HepG2 (cell line): ENCODE data around the gene KRTAP5-6. TPM values are rescaled to one million over a fixed set of nuclear protein-coding genes. Genes with fewer than 3 reads are reported as not detected.

Experiments used
- ATF2 ChIP-seq: sonication (generic); formaldehyde crosslinking; IDR thresholded peaks from 2 replicates; pipeline ENCODE4 v1.4.0; 2020; ENCODE audit warnings: missing genetic modification reagents
- ELF3 ChIP-seq: IDR thresholded peaks from 2 replicates; pipeline ENCODE4 v1.6.1; 2016; ENCODE audit warnings: missing genetic modification reagents, missing compliant biosample characterization
- GTF3A ChIP-seq: sonication (generic); formaldehyde crosslinking; conservative IDR thresholded peaks from 2 replicates; pipeline ENCODE4 v1.4.0; 2020; ENCODE audit warnings: mild to moderate bottlenecking, missing genetic modification reagents
- HOMEZ ChIP-seq: IDR thresholded peaks from 2 replicates; pipeline ENCODE4 v1.6.1; 2016; ENCODE audit warnings: low read depth
- KAT8 ChIP-seq: IDR thresholded peaks from 2 replicates; pipeline ENCODE4 v1.6.1; 2016; ENCODE audit warnings: missing genetic modification reagents, missing compliant biosample characterization
- KLF12 ChIP-seq: sonication (generic); formaldehyde crosslinking; IDR thresholded peaks from 2 replicates; pipeline ENCODE4 v1.4.0; 2020; ENCODE audit warnings: missing genetic modification reagents, borderline replicate concordance
- KLF6 ChIP-seq: IDR thresholded peaks from 2 replicates; pipeline ENCODE4 v1.8.0; 2016; ENCODE audit warnings: missing biosample characterization, missing genetic modification reagents
- MXD1 ChIP-seq: sonication (generic); formaldehyde crosslinking; IDR thresholded peaks from 2 replicates; pipeline ENCODE4 v1.4.0; 2020; ENCODE audit warnings: mild to moderate bottlenecking, missing genetic modification reagents
- PHF21A ChIP-seq: sonication (generic); formaldehyde crosslinking; IDR thresholded peaks from 2 replicates; pipeline ENCODE4 v1.5.0; 2020; ENCODE audit warnings: mild to moderate bottlenecking, missing genetic modification reagents
- RERE ChIP-seq: IDR thresholded peaks from 2 replicates; pipeline ENCODE4 v1.6.1; 2016; ENCODE audit warnings: low read depth, missing genetic modification reagents, missing compliant biosample characterization
- SSRP1 ChIP-seq: IDR thresholded peaks from 2 replicates; pipeline ENCODE4 v1.6.1; 2016; ENCODE audit warnings: control low read depth
- TRIM22 ChIP-seq: fragments of 450-650 bp; IDR thresholded peaks from 2 replicates; pipeline ENCODE4 v1.6.1; 2017
- ZFP36L1 ChIP-seq: sonication (generic); formaldehyde crosslinking; IDR thresholded peaks from 2 replicates; pipeline ENCODE4 v1.8.0; 2022; ENCODE audit warnings: mild to moderate bottlenecking, missing genetic modification reagents, moderate library complexity
- ZNF614 ChIP-seq: IDR thresholded peaks from 2 replicates; pipeline ENCODE4 v1.6.1; 2018; ENCODE audit warnings: missing biosample characterization, missing genetic modification reagents, inconsistent platforms, borderline replicate concordance
- ZNF710 ChIP-seq: sonication (generic); formaldehyde crosslinking; IDR thresholded peaks from 2 replicates; pipeline ENCODE4 v1.5.0; 2020; ENCODE audit warnings: mild to moderate bottlenecking, missing genetic modification reagents, borderline replicate concordance
- polyA plus RNA-seq, 8 experiments: library from polyadenylated mRNA; depleted of rRNA in 3 of 8; stranded (reverse) in 7 of 8; unstranded in 1 of 8; fragments of >200 nt; fragmentation: Illumina TruSeq in 4 of 8; extraction: Trizol in 4 of 8; gene quantifications; 2 replicates each; pipeline versions ENCODE4 v1.2.1 to v1.2.3, GENCODE V29; 2011 to 2016; ENCODE audit warnings: low read depth in 4 of 8, missing spikeins in 1 of 8, mixed read lengths in 1 of 8; ENCODE audit not compliant: insufficient read depth in 1 of 8
- total RNA-seq, 5 experiments: library from RNA; depleted of rRNA; stranded (reverse); fragments of >200 nt; fragmentation: Illumina TruSeq; extraction: Trizol; gene quantifications; 2 replicates each; pipeline ENCODE4 v1.2.3, GENCODE V29; 2016; ENCODE audit warnings: low read depth in 1 of 5

The KRTAP5-6 gene
- total and polyA plus RNA-seq, 2 of the 13 experiments (the other 11 are each of a cell fraction or from before 2014, with no cell fraction given), result not detected

GRCh38 chr11:1652771-1653540, 44.0 kb upstream of the KRTAP5-6 start (continued):
- TF ChIP-seq RERE (CRISPR knock-in tag) (0 out of 2 replicates have a peak, but pooled peaks have one; percentile 21), SSRP1 (CRISPR knock-in tag) (no peak), KLF6 (CRISPR knock-in tag) (peak; percentile 70; the same call in 1 of the 2 replicates), ELF3 (CRISPR knock-in tag) (0 out of 2 replicates have a peak, but pooled peaks have one; percentile 36), PHF21A (CRISPR knock-in tag) (0 out of 2 replicates have a peak, but pooled peaks have one; percentile 22), HOMEZ (peak; percentile 54; the same call in 1 of the 2 replicates), MXD1 (CRISPR knock-in tag) (peak; percentile 9; the same call in 1 of the 2 replicates), ZNF614 (CRISPR knock-in tag) (0 out of 2 replicates have a peak, but pooled peaks have one; percentile 31), KAT8 (CRISPR knock-in tag) (0 out of 2 replicates have a peak, but pooled peaks have one; percentile 32), ZFP36L1 (CRISPR knock-in tag) (0 out of 2 replicates have a peak, but pooled peaks have one; percentile 18), ATF2 (CRISPR knock-in tag) (peak; percentile 53; the same call in 1 of the 2 replicates), GTF3A (CRISPR knock-in tag) (no peak), TRIM22 (no peak), KLF12 (0 out of 2 replicates have a peak, but pooled peaks have one; percentile 33), ZNF710 (0 out of 2 replicates have a peak, but pooled peaks have one; percentile 1)
